ENCODE measurements around the gene BTF3. TPM values are rescaled to one million over a fixed set of nuclear protein-coding genes. Genes with fewer than 3 reads are reported as not detected.

Gene BTF3
- total and polyA plus RNA-seq, 2 experiments from 2014 or later = 249 to 595 TPM

DNA sequence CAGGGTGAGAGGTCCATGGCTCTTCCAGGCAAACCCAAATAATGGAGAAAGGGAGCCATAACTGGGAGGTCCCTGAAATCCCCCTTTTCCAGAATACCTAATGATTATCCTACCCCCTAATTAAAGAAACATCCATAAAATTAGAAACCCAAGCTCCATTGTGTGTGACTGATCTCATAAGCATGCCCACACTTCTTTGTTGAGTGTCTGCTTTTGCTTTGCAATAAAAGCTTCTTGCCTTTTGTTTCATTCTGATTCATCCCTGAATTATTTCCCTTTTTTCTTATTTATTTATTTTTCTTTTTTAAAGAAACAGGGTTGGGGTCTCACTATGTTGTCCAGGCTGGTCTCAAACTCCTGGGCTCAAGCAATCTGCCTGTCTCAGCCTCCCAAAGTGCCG, 33.1 kb downstream of the BTF3 start:
- Histone ChIP-seq H3K27me3 (replicated peaks; ENCODE audit: insufficient read depth) (no peaks in the 10 kb centered on the region), H3F3A (ENCODE audit: insufficient read depth) (no peaks in the 10 kb centered on the region), H4K20me1 (ENCODE audit: insufficient read depth) (no peaks in the 10 kb centered on the region), H3K9ac (no peak overlapping the region), H3K27ac (0 out of 2 replicates have a peak overlapping the region, but pooled peaks have one; percentile 9), H3K36me3 (ENCODE audit: low read depth) (no peaks in the 10 kb centered on the region), H3K9me2 (ENCODE audit: insufficient read depth) (no peaks in the 10 kb centered on the region), H3K9me3 (ENCODE audit: low read depth) (no peaks in the 10 kb centered on the region), H2AFZ (peak overlapping the region; percentile 40), H3K4me1 (ENCODE audit: insufficient read depth) (peaks cover 11% of the 10 kb centered on the region), H3K4me2 (ENCODE audit: unreplicated experiment) (no peak overlapping the region), H3K4me3 (no peak overlapping the region), H3K79me2 (ENCODE audit: insufficient read depth) (no peaks in the 10 kb centered on the region)
- no peak for TF ChIP-seq EZH2 (IDR thresholded peaks at IDR 0.05; ENCODE audit: insufficient read depth, poor library complexity, severe bottlenecking)
- TF ChIP-seq EZH2phosphoT487 (IDR thresholded peaks at IDR 0.05; ENCODE audit: insufficient read depth, low read depth) = no peak
- peak; percentile 58 for DNase-seq
- WGBS, 2 experiments (ENCODE audit: low coverage in 1 of 2, low lambda C conversion rate in 2 of 2, missing lambda C conversion rate in 2 of 2) = 88 to 100% methylated on average over 1 of the region's 1 CpG
- in situ Hi-C loops (cut with MboI) = no loop called here

DNA sequence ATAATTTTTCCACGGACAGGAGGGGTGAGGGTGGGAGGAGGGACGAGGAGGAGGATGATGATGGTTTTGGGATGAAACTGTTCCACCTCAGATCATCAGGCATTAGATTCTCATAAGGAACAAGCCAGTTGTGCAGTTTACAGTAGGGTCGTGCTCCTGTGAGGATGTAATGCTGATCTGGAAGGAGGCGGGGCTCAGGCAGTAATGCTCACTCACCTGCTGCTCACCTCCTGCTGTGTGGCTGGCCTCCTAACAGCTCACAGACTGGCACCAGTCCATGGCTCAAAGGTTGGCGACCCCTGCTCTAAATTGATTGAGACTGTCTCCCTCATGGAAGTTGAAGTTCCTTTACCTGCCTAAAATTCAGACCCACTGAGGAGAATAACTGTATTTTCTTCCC, 34.0 kb downstream of the BTF3 start:
- H3K79me2 ChIP-seq (ENCODE audit: insufficient read depth) = no peaks in the 10 kb centered on the region
- no peak for DNase-seq
- H3F3A ChIP-seq (ENCODE audit: insufficient read depth) = no peaks in the 10 kb centered on the region
- H3K4me2 ChIP-seq (ENCODE audit: unreplicated experiment) = no peak overlapping the region
- no peak overlapping the region for H3K4me3 ChIP-seq
- no peak overlapping the region for H3K27ac ChIP-seq
- 60 to 61% methylated on average over 5 of the region's 5 CpGs for WGBS, 2 experiments (ENCODE audit: low coverage in 1 of 2, low lambda C conversion rate in 2 of 2, missing lambda C conversion rate in 2 of 2)
- no peaks in the 10 kb centered on the region for H4K20me1 ChIP-seq (ENCODE audit: insufficient read depth)
- no peaks in the 10 kb centered on the region for H3K9me3 ChIP-seq (ENCODE audit: low read depth)
- H3K27me3 ChIP-seq (replicated peaks; ENCODE audit: insufficient read depth) = no peaks in the 10 kb centered on the region
- H3K36me3 ChIP-seq (ENCODE audit: low read depth) = no peaks in the 10 kb centered on the region
- TF ChIP-seq EZH2 (IDR thresholded peaks at IDR 0.05; ENCODE audit: insufficient read depth, poor library complexity, severe bottlenecking) = no peak
- no peak for TF ChIP-seq EZH2phosphoT487 (IDR thresholded peaks at IDR 0.05; ENCODE audit: insufficient read depth, low read depth)
- no peak overlapping the region for H3K9ac ChIP-seq
- peak overlapping the region; percentile 40 for H2AFZ ChIP-seq
- in situ Hi-C loops (cut with MboI) = no loop called here
- H3K4me1 ChIP-seq (ENCODE audit: insufficient read depth) = peaks cover 11% of the 10 kb centered on the region
- H3K9me2 ChIP-seq (ENCODE audit: insufficient read depth) = no peaks in the 10 kb centered on the region

DNA sequence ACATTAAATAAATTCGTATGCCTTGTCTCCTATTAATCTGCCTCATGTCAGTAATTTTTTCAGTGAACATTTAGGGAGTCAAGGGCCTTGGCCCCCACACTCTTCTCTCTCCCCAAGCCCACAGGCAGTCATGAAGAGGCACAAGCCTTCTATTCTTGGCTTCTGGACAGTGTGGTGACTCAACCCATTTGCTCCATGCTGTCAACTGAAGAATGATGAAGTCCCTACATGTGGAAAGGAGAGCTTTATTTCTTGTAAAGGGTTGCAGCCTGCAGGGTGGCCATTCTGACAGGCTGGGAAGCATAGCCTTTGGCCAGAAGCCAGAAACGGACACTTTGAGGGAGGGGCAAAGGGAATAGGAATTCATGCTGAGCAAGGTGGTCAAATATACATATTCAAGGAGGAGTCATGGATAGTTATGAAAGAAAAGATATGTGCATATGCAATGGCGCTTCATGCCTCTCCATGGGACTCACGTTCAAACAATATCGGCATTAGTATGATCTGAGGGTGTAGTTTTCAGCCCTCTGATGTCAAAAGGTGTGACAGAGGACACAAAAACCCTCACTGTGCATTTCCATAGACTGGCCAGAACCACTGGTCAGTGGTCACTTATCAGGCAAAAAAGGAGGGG, 35.9 kb downstream of the BTF3 start:
- H3F3A ChIP-seq (ENCODE audit: insufficient read depth) = no peaks in the 10 kb centered on the region
- H3K9ac ChIP-seq = no peak overlapping the region
- no peaks in the 10 kb centered on the region for H3K9me3 ChIP-seq (ENCODE audit: low read depth)
- TF ChIP-seq EZH2phosphoT487 (IDR thresholded peaks at IDR 0.05; ENCODE audit: insufficient read depth, low read depth) = no peak
- peaks cover 11% of the 10 kb centered on the region for H3K4me1 ChIP-seq (ENCODE audit: insufficient read depth)
- WGBS, 2 experiments (ENCODE audit: low coverage in 1 of 2, low lambda C conversion rate in 2 of 2, missing lambda C conversion rate in 2 of 2) = 66 to 69% methylated on average over 5 of the region's 5 CpGs
- no peak overlapping the region for H3K4me2 ChIP-seq (ENCODE audit: unreplicated experiment)
- DNase-seq = peak; percentile 63
- H3K36me3 ChIP-seq (ENCODE audit: low read depth) = no peaks in the 10 kb centered on the region
- H4K20me1 ChIP-seq (ENCODE audit: insufficient read depth) = no peaks in the 10 kb centered on the region
- no peaks in the 10 kb centered on the region for H3K79me2 ChIP-seq (ENCODE audit: insufficient read depth)
- in situ Hi-C loops (cut with MboI) = no loop called here
- no peak overlapping the region for H3K4me3 ChIP-seq
- H3K9me2 ChIP-seq (ENCODE audit: insufficient read depth) = no peaks in the 10 kb centered on the region
- no peaks in the 10 kb centered on the region for H3K27me3 ChIP-seq (replicated peaks; ENCODE audit: insufficient read depth)
- no peak overlapping the region for H2AFZ ChIP-seq
- no peak overlapping the region for H3K27ac ChIP-seq

DNA sequence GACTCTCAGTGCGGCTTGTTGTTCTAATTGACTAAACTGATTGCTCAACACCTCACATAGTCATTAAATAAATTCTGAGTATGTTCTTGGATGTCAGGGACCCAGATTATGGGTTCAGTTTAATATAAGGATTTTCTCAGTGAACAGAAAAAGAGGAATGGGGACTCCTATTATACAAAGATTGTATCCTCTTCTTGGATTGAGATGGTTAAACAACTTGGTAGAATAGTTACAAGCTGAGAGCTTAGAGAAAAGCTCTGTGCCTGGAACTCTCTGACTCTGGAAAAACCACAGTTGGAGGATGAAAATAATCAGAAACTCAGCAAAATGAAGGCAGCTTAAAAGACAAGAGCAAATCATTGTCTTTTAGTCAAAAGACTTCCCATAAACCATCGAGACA, 36.7 kb downstream of the BTF3 start:
- no peaks in the 10 kb centered on the region for H3K27me3 ChIP-seq (replicated peaks; ENCODE audit: insufficient read depth)
- H3K9me2 ChIP-seq (ENCODE audit: insufficient read depth) = no peaks in the 10 kb centered on the region
- H4K20me1 ChIP-seq (ENCODE audit: insufficient read depth) = no peaks in the 10 kb centered on the region
- no peak overlapping the region for H3K4me3 ChIP-seq
- DNase-seq = no peak
- in situ Hi-C loops (cut with MboI) = no loop called here
- peaks cover 4% of the 10 kb centered on the region; the same call in 1 of the 2 replicates for H3F3A ChIP-seq (ENCODE audit: insufficient read depth)
- no peak overlapping the region for H3K27ac ChIP-seq
- WGBS, 2 experiments (ENCODE audit: low coverage in 1 of 2, low lambda C conversion rate in 2 of 2, missing lambda C conversion rate in 2 of 2) = 79 to 86% methylated on average over 2 of the region's 2 CpGs
- H3K9ac ChIP-seq = no peak overlapping the region
- no peaks in the 10 kb centered on the region for H3K9me3 ChIP-seq (ENCODE audit: low read depth)
- peaks cover 14% of the 10 kb centered on the region for H3K4me1 ChIP-seq (ENCODE audit: insufficient read depth)
- no peak overlapping the region for H2AFZ ChIP-seq
- no peak for TF ChIP-seq EZH2 (IDR thresholded peaks at IDR 0.05; ENCODE audit: insufficient read depth, poor library complexity, severe bottlenecking)
- TF ChIP-seq EZH2phosphoT487 (IDR thresholded peaks at IDR 0.05; ENCODE audit: insufficient read depth, low read depth) = no peak
- H3K4me2 ChIP-seq (ENCODE audit: unreplicated experiment) = no peak overlapping the region
- H3K36me3 ChIP-seq (ENCODE audit: low read depth) = no peaks in the 10 kb centered on the region
- H3K79me2 ChIP-seq (ENCODE audit: insufficient read depth) = no peaks in the 10 kb centered on the region

All from GM23248 (cell line).